Raji (cell line): ENCODE results near the gene GPATCH8.

Experiments
- POLR2A ChIP-seq: IDR thresholded peaks from 2 replicates; pipeline ENCODE4 v1.6.1; 2011; ENCODE audit warnings: low read depth, low read length, control low read depth; ENCODE audit not compliant: insufficient read depth

GPATCH8 gene

GRCh38 chr17:44396946-44397345, 106.3 kb downstream of the GPATCH8 start:
- TF ChIP-seq POLR2A, result no peak

GRCh38 chr17:44394833-44395232, 108.4 kb downstream of the GPATCH8 start:
- no peak for TF ChIP-seq POLR2A

- no peak for TF ChIP-seq POLR2A
These were observed 112.8 kb downstream of the GPATCH8 start for GRCh38 chr17:44390250-44390870.

- no peak for TF ChIP-seq POLR2A
These were observed 113.4 kb downstream of the GPATCH8 start for GRCh38 chr17:44389723-44390202.

- TF ChIP-seq POLR2A, result no peak
These were observed 113.9 kb downstream of the GPATCH8 start, which contains the start of gene ITGA2B for GRCh38 chr17:44389281-44389680. ITGA2B (minus strand) TSS chr17:44389649; CDS start chr17:44389473, 176 bp downstream.

GRCh38 chr17:44387804-44388203, 115.4 kb downstream of the GPATCH8 start:
- TF ChIP-seq POLR2A, result no peak

- no peak for TF ChIP-seq POLR2A
These were observed 117.1 kb downstream of the GPATCH8 start for GRCh38 chr17:44386182-44386525.

- TF ChIP-seq POLR2A, result no peak
These were observed 117.7 kb downstream of the GPATCH8 start for GRCh38 chr17:44385287-44386181.

GRCh38 chr17:44384823-44385286, 118.4 kb downstream of the GPATCH8 start:
- no peak for TF ChIP-seq POLR2A

GRCh38 chr17:44384281-44384822, 118.9 kb downstream of the GPATCH8 start:
- no peak for TF ChIP-seq POLR2A

GRCh38 chr17:44383861-44384260, 119.3 kb downstream of the GPATCH8 start:
- no peak for TF ChIP-seq POLR2A

GRCh38 chr17:44383363-44383762, 119.8 kb downstream of the GPATCH8 start:
- no peak for TF ChIP-seq POLR2A

- TF ChIP-seq POLR2A, result no peak
These were observed 120.3 kb downstream of the GPATCH8 start for GRCh38 chr17:44382917-44383316.

GRCh38 chr17:44381810-44382305, 121.3 kb downstream of the GPATCH8 start:
- TF ChIP-seq POLR2A, result no peak

GRCh38 chr17:44380767-44381166, 122.4 kb downstream of the GPATCH8 start:
- TF ChIP-seq POLR2A, result no peak
